Liver (tissue), 3 donors: ENCODE data around the gene ST6GALNAC5.

Experiments
- CTCF ChIP-seq: fragments of 150-350 bp; IDR thresholded peaks from 2 replicates; pipeline ENCODE4 v1.5.1; 2017; ENCODE audit warnings: improper control_type of control experiment, low read depth, low read length; ENCODE audit not compliant: missing input control
- TAF1 ChIP-seq: conservative IDR thresholded peaks from 2 replicates; pipeline ENCODE4 v1.6.1; 2016; ENCODE audit warnings: antibody characterized with exemption, mild to moderate bottlenecking
- TF ChIP-seq, protein P1 (sequence below): IDR thresholded peaks from 2 replicates; pipeline ENCODE4 v1.6.1; 2016; ENCODE audit warnings: antibody characterized with exemption
- donor health status: healthy.
- donor health status: healthy.

DNA sequence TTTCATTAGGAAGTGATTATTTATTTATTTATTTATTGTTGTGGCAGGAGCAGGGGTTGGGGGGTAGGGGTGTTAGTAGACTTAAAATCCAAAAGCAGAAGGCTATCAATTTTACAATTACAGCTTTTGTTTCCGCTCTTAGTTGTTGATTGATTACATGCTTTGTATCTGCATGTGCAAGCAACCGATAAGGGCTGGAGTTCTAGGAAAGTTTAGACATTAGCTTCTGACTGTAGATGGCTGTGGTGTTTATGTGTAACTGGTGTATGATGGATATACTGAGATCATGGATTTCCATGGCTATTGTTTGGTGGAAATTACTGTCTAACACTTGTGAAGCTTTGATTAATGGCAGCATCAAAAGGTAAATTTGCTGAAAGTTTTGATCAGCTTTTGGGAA, 2.8 kb downstream of the ST6GALNAC5 start:
- TF ChIP-seq CTCF (no peak), TAF1 (no peak)
- TF ChIP-seq, protein P1, sequence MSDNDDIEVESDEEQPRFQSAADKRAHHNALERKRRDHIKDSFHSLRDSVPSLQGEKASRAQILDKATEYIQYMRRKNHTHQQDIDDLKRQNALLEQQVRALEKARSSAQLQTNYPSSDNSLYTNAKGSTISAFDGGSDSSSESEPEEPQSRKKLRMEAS = no peak
